GM06990 (cell line): ENCODE measurements around the gene CEND1.

Experiments used
- DNase-seq: peaks from one replicate; pipeline ENCODE4 v3.0.0-alpha.2; 2011; ENCODE audit not compliant: insufficient read length; ENCODE audit errors: extremely low read depth
- H3K27me3 ChIP-seq: replicated peaks from 2 replicates; pipeline ENCODE4 v1.6.0; 2011; ENCODE audit warnings: low read length; ENCODE audit not compliant: control insufficient read depth, insufficient read depth
- H3K36me3 ChIP-seq: 2 replicates; pipeline ENCODE4 v1.5.1; 2011; ENCODE audit warnings: low read length; ENCODE audit not compliant: control insufficient read depth, insufficient read depth
- H3K4me3 ChIP-seq: replicated peaks from 2 replicates; pipeline ENCODE4 v1.5.1; 2011; ENCODE audit warnings: low read depth, mild to moderate bottlenecking, control low read depth, low read length
- CTCF ChIP-seq: IDR thresholded peaks from 2 replicates; pipeline ENCODE4 v1.5.1; 2011; ENCODE audit warnings: low read length, control low read depth, mild to moderate bottlenecking, inconsistent platforms; ENCODE audit not compliant: insufficient read depth, poor library complexity, severe bottlenecking

CEND1 gene

GRCh38 chr11:792535-792821, 2.6 kb upstream of the CEND1 start:
- TF ChIP-seq CTCF = no peak
- Histone ChIP-seq H3K4me3 (no peak overlapping the region), H3K36me3 (peaks cover 18% of the 10 kb centered on the region), H3K27me3 (no peaks in the 10 kb centered on the region)
- DNase-seq = no peak

GRCh38 chr11:791658-792534, 2.0 kb upstream of the CEND1 start:
- TF ChIP-seq CTCF = no peak
- Histone ChIP-seq H3K36me3 (peaks cover 18% of the 10 kb centered on the region), H3K27me3 (no peaks in the 10 kb centered on the region), H3K4me3 (no peak overlapping the region)
- DNase-seq = no peak

DNA sequence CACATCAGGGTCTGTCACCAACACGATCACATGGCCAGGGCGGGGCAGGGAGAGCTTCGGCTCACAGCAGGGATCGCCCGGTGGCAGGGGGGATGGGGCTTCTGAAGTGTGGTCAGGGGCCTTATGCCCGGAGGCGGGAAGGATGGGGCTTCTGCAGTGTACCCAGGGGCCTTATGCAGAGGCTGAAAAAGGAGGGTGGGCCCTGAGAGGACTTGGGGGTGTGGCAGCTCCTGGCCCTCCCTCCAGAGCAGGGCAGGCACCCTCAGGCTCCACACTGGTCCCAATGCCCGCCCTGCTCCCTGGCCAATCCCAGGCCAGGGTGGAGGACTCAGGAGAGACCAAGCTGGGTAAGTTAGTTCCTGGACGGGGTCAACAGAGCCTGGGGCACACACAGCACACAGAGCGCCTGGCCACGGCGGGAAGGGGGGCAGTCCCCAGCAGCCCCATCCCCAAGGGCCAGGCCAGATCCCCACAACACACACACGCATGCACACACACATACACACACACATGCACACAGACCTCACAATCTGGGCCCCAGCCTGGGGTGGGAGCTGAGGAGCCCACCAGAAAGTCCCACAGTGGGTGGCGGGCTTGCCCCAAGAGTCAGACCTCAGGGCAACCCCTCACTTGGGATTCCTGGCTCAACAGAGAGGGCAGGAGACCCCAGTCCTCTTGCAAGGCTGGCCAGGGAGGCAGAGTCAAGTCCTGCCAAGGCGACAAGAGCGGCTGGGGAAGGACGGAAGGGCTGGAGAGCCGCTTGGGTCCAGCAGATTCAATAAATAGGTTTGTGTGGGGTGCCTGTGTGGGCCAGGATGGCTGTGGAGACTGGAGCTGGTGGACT, 1.1 kb upstream of the CEND1 start:
- DNase-seq = no peak
- no peaks in the 10 kb centered on the region for H3K27me3 ChIP-seq
- H3K36me3 ChIP-seq = peaks cover 18% of the 10 kb centered on the region
- no peak overlapping the region for H3K4me3 ChIP-seq
- TF ChIP-seq CTCF = no peak

DNA sequence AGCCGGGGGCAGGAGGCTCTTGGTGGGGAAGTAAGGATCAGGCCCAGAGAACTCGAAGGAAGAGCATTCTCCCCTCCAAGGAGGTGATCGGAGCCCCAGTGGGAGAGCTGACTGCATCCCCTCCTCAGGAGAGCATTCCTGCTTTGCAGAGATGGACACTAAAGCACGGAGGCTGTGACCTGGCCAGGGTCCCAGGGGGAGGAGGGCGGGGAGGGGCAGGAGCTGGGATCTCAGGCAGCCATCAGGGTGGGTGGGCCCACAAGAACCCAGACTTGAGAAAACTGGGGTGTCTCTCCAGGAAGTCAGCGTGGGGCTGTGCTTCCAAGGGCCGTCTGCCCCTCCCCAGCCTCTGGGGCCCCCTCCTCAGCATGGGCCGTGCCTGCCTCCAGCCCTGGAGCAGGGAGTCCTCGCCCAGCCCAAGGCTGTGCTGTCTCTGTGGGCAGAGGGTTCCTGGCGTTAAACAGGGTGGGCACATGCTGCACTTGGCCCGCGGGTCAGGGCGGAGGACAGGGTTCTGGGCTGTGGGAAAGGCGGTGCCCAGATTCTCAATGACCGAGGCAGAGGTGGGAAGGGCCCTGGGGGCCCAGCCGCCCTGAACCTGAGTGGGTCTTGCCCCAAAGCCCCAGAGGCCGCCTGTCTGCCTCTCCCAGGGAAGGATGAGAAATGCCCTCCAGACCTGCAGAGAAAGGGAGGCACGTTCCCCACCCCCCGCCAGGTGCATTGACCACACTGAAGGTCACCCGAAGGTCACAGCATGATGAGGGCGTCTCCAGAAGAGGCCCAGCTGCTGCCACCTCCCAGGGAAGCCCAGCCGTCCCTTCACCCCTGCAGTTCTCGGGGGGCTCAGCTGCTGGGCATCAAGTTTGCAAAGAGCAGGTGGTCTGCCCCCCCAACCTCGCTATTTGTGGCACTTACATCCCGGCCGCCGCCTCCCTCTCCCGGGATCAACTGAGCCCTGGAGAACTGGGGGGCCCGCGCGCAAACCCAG, 643 bp downstream of the CEND1 start:
- TF ChIP-seq CTCF = no peak
- DNase-seq = no peak
- Histone ChIP-seq H3K27me3 (no peaks in the 10 kb centered on the region), H3K4me3 (peak overlapping the region; percentile 69), H3K36me3 (peaks cover 16% of the 10 kb centered on the region)

DNA sequence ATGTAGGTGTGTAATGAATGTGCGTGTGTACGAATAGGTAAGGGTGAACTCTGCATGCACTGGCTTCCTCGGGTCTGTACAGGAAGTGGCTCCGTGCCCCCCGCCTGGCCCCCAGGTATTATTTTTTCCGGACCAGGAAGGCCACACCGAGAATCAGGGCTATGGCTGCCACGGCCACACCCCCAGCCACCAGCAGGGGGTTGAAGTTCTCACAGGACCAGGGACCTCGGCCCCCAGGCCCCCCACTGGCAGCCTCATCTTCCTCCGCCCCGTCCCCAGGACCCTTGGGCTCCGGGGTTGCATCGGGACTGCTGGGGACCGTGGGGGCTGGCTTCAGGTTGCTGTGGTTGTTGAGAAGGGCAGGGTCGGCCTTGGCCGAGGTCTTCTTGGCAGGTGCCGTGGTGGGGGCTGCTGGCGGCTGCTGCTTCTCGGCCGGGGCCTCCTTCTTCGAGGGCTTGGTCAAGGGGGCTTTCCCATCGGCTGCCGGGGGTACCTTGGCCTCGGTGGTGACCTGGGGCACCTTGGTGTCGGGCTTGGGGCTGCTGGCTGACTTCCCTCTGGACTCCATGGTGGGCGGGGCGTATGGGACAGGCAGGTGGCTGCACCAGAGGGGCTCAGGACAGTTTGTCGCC, 1.8 kb downstream of the CEND1 start:
- no peak for TF ChIP-seq CTCF
- no peaks in the 10 kb centered on the region for H3K27me3 ChIP-seq
- H3K36me3 ChIP-seq = peaks cover 6% of the 10 kb centered on the region
- DNase-seq = no peak
- H3K4me3 ChIP-seq = no peak overlapping the region
